DMS53 treated with DMSO at 0.1 percent for 48 hours (cell line): ENCODE data around the gene TDRD10.
A peak's percentile ranks its signal among the peaks of the same experiment; 100 is the strongest.

Source experiments
- DNase-seq: peaks from one replicate; lab custom pipeline; 2025; ENCODE audit not compliant: unreplicated experiment; lab: John Stamatoyannopoulos, UW

Gene TDRD10

DNA sequence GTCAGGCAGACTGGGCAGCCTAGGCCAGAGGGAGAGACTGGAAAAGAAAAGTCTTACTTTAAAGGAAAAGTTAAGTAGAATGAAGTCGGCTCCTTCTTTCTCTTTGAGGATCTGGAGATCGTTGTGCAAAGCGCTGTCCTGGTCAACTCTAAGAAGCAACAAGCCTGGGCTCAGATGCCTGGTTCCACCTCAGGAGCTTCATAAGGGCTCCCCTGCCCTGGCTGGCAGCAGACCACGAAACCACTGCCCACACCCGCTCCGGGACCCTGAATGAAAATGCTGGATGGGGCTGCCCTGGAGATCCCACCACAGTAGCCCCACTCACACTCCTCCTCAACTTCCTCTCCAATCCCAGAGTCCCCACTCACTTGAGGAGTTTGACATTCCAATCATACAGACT lies 50.0 kb downstream of the TDRD10 start:
- DNase-seq = no peak

DNA sequence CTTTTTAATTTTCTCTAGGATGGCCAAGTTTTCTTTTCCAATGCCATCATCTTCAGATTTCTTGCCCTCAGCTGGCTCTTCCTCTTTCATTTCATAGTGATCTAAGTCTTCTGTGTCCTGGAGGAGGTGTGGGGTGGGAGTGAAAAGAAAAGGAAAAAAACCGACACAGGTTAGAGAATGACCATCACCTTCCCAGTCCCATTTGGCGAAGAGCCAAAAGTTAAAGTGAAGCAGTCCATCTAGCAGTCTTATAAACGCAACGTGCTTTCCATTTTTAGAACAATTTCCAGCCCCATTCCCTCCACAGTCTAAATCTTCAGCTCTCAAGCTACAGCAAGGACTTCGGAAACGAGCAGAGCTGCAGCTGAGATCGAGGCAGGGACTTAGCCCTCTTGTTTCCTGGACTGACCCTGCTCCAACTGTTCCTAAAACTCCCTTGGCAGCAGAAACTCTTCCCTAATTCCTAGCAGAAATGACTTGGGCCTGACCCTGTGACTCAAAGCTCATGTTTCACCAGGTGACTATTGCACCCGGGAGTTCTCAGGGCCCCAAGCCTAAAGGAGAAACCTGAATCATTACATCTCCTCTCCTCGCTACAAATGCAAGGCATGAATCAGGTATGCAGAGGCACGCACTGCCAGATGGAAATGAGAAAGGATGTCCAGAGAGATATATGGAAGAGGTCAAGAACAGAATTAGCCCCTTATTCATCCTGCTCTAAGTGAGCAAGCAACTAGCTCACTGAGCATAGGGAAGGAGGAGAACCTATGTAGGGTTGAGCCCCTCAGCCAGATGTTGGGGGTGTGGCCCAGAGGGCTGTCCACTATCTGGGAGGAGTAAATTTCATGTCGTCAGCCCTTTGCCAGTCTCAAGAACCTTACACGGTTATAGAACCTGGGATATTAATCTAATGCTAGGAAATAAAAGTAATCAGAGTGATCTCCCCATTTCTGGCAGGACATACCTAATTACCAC lies 51.3 kb downstream of the TDRD10 start:
- no peak for DNase-seq

DNA sequence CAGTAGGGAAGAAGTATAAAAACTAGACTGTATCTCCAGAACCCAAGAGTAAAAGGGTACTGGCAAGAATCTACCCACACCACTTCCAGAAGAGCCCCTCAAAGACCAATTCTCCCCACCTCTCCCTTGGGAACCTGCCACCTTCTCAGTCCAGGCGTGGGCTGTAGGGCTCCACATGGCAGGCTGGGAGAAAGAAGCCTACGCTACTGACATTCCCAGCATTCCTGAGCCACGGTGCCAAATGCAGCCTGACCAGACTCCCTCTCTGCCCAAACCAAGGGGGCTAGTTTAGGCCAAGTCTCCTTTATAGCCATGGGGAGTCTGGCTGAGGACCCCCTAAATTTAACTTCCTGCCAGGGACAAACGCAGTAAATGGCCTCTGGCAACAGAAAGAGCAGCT lies 54.4 kb downstream of the TDRD10 start:
- DNase-seq = no peak

- DNase-seq = no peak
Measured at GRCh38 chr1:154557248-154557938, 55.4 kb downstream of the TDRD10 start.

- no peak for DNase-seq
Measured at GRCh38 chr1:154557939-154558719, 56.1 kb downstream of the TDRD10 start, which contains the start of gene UBE2Q1. TSS of gene UBE2Q1 (minus strand) at chr1:154558662. CDS start at chr1:154558553, 109 bp downstream.

GRCh38 chr1:154558720-154559465 lies 56.9 kb downstream of the TDRD10 start:
- DNase-seq = peak; percentile 97

- DNase-seq = peak; percentile 86
Measured at GRCh38 chr1:154559466-154560044, 57.5 kb downstream of the TDRD10 start.

DNA sequence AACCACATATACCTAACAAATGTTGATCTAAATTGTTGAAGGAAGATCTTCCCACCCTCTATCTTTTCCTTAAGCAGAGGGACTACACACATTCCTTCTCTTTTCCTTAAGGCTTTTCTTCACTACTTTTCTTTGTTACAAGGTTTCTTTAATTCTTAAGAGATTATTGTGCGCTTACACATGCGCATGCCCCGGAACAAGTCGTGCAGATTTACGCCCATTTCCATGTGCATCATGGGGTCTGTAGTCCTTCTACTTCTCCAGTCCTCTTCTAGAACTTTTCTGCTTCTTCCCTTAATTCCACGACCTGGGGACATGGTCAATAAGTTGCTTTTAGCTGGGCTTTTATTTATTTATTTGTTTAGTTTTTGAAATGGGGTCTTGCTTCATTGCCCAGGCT lies 63.9 kb downstream of the TDRD10 start:
- no peak for DNase-seq

- DNase-seq = peak; percentile 64
Measured at GRCh38 chr1:154567386-154568156, 65.6 kb downstream of the TDRD10 start, which contains the start of gene CHRNB2. TSS of gene CHRNB2 (plus strand) at chr1:154567778. CDS start at chr1:154568045, 267 bp downstream.

DNA sequence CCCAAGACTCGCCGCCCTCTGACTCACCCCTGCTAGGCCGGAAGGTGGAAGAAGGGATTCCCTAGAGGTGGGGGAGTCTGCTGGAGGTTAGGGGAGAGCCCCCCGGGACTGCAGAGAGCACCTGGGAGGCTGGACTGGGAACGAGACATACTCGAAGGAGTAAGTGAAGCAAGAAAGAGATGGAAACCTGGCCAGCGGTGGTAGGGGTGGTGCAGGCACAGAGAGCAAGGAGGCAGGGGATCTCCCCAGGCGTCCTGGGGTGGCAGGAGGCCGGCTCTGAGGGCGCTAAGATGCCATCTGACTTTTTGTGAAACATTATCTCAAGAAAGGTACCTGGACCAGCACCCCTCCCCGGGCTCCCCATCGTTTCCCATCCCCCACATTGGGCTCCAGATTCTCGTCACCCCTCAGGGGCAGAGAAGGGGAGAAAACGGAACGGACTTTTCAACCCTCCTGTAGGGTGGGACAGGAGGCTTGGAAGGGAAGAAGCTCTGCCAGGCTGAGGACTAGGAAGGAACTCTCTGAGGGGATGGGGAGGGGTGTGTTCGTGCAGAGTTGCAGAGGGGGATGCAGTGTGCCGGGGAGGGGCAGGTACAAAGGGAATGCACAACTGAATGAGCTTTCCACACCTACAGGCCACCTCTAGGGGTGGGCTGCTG lies 66.3 kb downstream of the TDRD10 start:
- DNase-seq = no peak

- no peak for DNase-seq
Measured at GRCh38 chr1:154571244-154571963, 69.4 kb downstream of the TDRD10 start.

DNA sequence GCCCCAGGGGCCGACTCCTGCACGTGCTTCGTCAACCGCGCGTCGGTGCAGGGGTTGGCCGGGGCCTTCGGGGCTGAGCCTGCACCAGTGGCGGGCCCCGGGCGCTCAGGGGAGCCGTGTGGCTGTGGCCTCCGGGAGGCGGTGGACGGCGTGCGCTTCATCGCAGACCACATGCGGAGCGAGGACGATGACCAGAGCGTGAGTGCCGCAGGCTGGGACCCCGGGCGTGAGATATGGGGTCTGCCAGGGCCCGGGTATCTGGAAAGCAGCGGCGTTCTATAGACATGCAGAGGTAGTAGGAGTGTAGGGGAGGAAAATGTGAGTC lies 69.9 kb downstream of the TDRD10 start:
- no peak for DNase-seq

DNA sequence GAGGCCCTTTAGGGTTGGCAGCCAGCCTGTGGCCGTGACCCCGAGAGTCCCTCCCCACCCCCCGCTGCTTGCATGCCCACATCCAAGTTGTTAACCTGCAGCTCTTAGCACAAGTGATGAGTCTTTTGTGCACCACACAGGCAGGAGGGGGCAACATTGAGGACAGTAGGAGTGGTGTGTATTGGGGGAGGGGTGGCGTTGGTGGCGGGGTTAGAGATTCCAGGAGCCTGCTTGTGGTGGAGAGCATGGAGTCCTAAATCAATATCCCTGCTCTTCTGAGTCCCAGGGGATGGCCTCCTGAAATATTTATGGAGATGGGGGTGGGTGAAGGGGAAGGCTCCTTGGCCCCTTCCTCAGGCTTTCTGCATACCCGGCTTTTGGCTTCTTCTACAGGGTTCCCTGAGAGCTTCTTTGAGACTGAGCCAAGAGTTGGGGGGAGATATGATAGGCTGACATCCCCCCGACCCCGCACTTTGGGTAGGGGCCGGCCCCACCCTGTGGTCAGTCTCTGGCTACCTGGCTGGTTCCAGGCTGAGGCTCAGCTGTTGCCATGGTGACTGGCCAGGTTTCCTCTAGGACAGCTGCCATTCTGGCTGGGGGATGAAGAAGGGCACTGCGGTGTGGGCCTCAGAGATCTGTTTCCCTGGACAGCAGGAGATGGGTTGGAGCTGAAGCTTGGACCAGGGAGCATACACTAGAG lies 70.6 kb downstream of the TDRD10 start:
- no peak for DNase-seq

- DNase-seq = no peak
Measured at GRCh38 chr1:154573168-154573510, 71.1 kb downstream of the TDRD10 start.

GRCh38 chr1:154574716-154575115 lies 72.7 kb downstream of the TDRD10 start:
- DNase-seq = peak; percentile 7

- DNase-seq = no peak
Measured at GRCh38 chr1:154575147-154575927, 73.3 kb downstream of the TDRD10 start.

DNA sequence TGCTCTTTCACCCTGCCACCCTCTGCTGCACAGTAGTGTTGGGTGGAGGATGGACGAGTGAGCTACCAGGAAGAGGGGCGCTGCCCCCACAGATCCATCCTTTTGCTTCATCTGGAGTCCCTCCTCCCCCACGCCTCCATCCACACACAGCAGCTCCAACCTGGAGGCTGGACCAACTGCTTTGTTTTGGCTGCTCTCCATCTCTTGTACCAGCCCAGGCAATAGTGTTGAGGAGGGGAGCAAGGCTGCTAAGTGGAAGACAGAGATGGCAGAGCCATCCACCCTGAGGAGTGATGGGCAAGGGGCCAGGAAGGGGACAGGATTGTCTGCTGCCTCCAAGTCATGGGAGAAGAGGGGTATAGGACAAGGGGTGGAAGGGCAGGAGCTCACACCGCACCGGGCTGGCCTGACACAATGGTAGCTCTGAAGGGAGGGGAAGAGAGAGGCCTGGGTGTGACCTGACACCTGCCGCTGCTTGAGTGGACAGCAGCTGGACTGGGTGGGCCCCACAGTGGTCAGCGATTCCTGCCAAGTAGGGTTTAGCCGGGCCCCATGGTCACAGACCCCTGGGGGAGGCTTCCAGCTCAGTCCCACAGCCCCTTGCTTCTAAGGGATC lies 74.0 kb downstream of the TDRD10 start:
- no peak for DNase-seq
